Kidney epithelial cell (primary cell): ENCODE data around the gene CDK8. TPM values are rescaled to one million over a fixed set of nuclear protein-coding genes. Genes with fewer than 3 reads are reported as not detected.

Experiments
- DNase-seq: peaks from one replicate; pipeline ENCODE4 v3.0.0-alpha.2; 2010; ENCODE audit warnings: low read depth
- H3K27me3 ChIP-seq: 2 replicates; pipeline ENCODE4 v1.6.0; 2011; ENCODE audit warnings: low read length; ENCODE audit not compliant: control insufficient read depth, insufficient read depth
- H3K36me3 ChIP-seq: 2 replicates; pipeline ENCODE4 v1.5.1; 2011; ENCODE audit warnings: low read length; ENCODE audit not compliant: control insufficient read depth, insufficient read depth
- H3K4me3 ChIP-seq: 2 replicates; pipeline ENCODE4 v1.5.1; 2011; ENCODE audit warnings: low read depth, mild to moderate bottlenecking, control low read depth, low read length
- total RNA-seq: library from RNA; depleted of rRNA; stranded (reverse); fragments of >200 nt; gene quantifications from 2 replicates; pipeline ENCODE4 v1.2.3, GENCODE V29; 2015
- TF ChIP-seq, protein P1 (sequence below): IDR thresholded peaks from 2 replicates; pipeline ENCODE4 v1.5.1; 2011; ENCODE audit warnings: mild to moderate bottlenecking, moderate library complexity, low read length, control low read depth, inconsistent platforms; ENCODE audit not compliant: insufficient read depth, poor library complexity, severe bottlenecking

Gene CDK8
- total RNA-seq, 1 donor from 2014 or later: 23.2 TPM

DNA sequence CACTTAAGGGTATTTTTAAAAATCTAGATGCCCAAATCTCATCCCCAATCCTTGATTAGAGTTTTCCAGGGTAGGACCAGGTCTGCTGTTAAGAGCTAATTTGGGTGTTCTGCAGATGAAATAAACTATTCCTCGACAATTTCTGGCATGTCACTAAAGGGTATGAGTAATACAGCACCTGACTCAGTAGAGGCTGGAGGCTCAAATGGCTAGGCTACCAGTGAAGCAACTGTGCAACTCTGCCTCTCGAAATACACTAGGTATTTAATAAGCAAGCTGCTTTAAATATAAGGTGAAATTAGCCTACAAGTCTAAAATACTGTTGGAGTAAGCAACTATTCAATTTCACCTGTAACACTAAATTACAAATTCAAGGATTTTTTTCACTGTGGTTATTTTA lies 33.4 kb upstream of the CDK8 start:
- H3K4me3 ChIP-seq: peak overlapping the region; percentile 90
- peak; percentile 28 for DNase-seq
- H3K27me3 ChIP-seq: no peaks in the 10 kb centered on the region
- TF ChIP-seq, protein P1, sequence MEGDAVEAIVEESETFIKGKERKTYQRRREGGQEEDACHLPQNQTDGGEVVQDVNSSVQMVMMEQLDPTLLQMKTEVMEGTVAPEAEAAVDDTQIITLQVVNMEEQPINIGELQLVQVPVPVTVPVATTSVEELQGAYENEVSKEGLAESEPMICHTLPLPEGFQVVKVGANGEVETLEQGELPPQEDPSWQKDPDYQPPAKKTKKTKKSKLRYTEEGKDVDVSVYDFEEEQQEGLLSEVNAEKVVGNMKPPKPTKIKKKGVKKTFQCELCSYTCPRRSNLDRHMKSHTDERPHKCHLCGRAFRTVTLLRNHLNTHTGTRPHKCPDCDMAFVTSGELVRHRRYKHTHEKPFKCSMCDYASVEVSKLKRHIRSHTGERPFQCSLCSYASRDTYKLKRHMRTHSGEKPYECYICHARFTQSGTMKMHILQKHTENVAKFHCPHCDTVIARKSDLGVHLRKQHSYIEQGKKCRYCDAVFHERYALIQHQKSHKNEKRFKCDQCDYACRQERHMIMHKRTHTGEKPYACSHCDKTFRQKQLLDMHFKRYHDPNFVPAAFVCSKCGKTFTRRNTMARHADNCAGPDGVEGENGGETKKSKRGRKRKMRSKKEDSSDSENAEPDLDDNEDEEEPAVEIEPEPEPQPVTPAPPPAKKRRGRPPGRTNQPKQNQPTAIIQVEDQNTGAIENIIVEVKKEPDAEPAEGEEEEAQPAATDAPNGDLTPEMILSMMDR: no peak
- H3K36me3 ChIP-seq: peaks cover 1% of the 10 kb centered on the region

DNA sequence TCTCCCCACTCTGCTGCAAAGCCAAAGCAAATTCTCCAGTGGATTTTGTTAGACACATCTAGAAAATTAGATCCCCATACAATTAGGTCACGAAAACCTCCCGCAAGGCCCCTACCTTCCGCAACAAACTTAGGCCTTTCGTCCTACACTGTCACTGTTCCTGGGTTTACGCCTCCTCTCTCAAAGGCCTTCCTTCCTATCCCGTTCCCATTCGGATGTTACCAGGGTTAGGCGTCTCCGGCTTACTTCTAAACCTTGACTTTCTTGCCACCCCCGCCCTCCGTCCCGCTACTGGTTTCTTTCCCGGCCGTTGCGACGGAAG lies 32.6 kb upstream of the CDK8 start:
- no peak for DNase-seq
- Histone ChIP-seq H3K27me3 (no peaks in the 10 kb centered on the region), H3K36me3 (peaks cover 1% of the 10 kb centered on the region), H3K4me3 (peak overlapping the region; percentile 90)
- TF ChIP-seq, protein P1: no peak

DNA sequence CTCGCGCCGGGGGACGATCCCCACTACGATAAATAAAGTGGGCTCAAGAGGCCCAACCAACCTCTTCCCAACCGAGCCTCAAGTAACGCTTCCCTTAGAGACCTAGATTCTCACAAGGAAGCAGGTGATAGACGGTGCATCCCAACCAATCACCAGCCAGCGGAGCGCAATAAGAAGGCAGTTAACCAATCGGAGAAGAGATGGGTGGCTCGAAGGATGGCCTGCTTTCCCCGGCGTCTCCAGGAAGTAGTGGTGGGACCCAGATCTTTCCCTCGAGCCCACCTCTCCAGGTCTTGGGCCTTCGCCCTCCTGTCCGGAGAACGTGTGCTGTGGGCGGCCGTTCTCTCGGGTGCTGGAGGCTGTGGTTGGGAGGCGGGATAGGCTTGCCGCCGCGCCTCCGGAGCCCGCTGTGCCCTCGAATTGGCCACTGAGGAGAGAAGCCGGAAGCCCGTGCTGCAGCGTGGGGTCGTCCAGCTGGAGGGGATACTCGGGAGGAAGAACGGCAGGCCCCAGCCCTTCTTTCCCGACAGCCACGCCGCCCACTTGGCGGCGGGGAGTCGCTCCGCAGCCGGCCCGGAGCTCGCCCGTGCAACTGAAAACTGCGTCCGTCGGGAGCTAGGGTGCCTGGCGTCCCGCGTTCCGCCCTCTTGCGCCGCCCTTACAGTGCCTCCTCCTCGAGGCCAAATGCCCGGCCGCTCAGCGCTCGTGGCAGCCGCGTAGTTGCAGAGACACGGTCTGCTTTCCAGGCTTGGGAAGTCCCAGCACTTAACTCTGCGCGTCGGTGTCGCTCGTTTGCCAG lies 32.0 kb upstream of the CDK8 start, which contains the start of gene RNF6:
RNF6 (minus strand) TSS at position 594 of the 799 bp plus-strand sequence. CDS start 2,665 bp downstream, outside the sequence.
- no peaks in the 10 kb centered on the region for H3K27me3 ChIP-seq
- peaks cover 1% of the 10 kb centered on the region for H3K36me3 ChIP-seq
- DNase-seq: peak; percentile 96
- H3K4me3 ChIP-seq: peak within 1 kb of the TSS; percentile 90
- TF ChIP-seq, protein P1: no peak

DNA sequence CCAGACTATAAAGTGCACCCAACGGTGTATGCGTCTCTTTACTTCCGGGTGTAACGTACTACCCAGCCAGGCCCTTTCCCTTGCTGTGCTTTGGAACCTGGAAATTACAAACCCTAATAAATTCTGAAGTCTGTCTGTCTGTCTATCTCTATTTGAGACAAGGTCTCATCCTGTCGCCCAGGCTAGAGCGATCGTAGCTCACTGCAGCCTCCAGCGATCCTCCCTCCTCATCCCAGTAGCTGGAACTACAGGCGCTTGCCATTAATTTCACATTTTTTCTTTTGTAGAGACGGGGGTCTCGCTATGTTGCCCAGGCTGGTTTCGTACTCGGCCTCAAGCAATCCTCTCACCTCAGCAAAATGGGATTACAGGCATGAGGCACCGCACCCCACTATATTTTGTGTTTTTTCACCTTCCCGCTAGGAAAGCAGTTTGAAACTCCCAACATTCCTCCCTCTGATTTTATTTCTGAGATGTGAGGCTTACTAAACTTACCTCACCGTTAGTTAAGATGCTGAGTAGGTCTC lies 31.3 kb upstream of the CDK8 start:
- Histone ChIP-seq H3K27me3 (no peaks in the 10 kb centered on the region), H3K36me3 (no peaks in the 10 kb centered on the region), H3K4me3 (peak overlapping the region; percentile 90)
- no peak for DNase-seq
- TF ChIP-seq, protein P1: no peak

DNA sequence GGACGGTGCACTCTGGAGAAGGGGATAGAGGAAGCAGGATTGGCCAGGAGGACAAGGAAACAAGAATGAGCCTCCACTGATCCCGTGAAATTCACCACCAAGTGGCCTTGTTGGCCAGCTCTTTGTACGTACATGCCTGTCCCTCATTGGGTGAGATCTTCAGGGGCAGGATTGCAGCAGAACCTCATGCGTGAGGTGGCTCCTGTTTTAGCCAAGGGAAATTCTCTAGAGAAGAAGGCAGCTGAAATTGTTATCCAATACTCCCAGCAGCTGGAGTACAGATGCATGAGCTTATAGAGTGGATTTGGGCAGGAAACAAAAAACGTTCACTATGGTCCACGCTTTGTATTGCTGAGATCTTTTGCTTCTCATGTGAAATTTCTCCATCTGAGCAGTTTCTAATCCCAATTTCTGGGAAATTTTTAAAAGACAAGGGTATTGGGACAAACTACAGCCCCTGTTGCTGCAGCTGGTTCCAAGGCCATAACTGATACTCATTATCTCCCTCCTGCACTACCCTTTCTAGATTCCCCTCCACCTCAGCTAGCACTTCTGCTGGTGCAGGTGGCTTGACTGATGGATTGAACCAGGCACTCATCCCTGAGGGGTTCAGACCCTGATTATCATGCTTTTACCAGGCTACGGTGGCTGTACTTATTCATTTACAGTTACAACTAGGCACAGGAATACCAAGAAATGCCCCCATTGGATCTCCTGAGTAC lies 27.9 kb upstream of the CDK8 start:
- no peak overlapping the region for H3K4me3 ChIP-seq
- H3K27me3 ChIP-seq: no peaks in the 10 kb centered on the region
- TF ChIP-seq, protein P1: no peak
- DNase-seq: no peak
- no peaks in the 10 kb centered on the region for H3K36me3 ChIP-seq
